LHCN-M2 (cell line): ENCODE results near the gene VCX3A. TPM values are rescaled to one million over a fixed set of nuclear protein-coding genes. Genes with fewer than 3 reads are reported as not detected.
"Not testable (repeated sequence)": the region's sequence is repeated elsewhere in the genome, so short reads cannot be mapped to it uniquely, and the experiment has no call there.

ENCODE experiments used
- DNase-seq: peaks from one replicate; pipeline ENCODE4 v3.0.0-alpha.2; 2012; ENCODE audit warnings: low read depth
- polyA plus RNA-seq: library from polyadenylated mRNA; unstranded; fragments of >200 nt; gene quantifications from one replicate; pipeline ENCODE4 v1.2.1, GENCODE V29; 2012; ENCODE audit warnings: missing spikeins
- total RNA-seq: library from RNA; depleted of rRNA; stranded (reverse); fragments of >200 nt; gene quantifications from 2 replicates; pipeline ENCODE4 v1.2.3, GENCODE V29; 2014; rRNA removed

Gene VCX3A
- total RNA-seq, result not detected in 2 replicates
- polyA plus RNA-seq, result not detected

GRCh38 chrX:6535018-6535417 lies at the start of gene VCX3A:
TSS of gene VCX3A (minus strand) at chrX:6535118. CDS start at chrX:6534497, 621 bp downstream.
- not testable (repeated sequence) for DNase-seq

- DNase-seq, result no peak
Observed at GRCh38 chrX:6574762-6575161, 39.8 kb upstream of the VCX3A start.

GRCh38 chrX:6568031-6568430 lies 33.1 kb upstream of the VCX3A start:
- no peak for DNase-seq

GRCh38 chrX:6558979-6559378 lies 24.1 kb upstream of the VCX3A start:
- no peak for DNase-seq

GRCh38 chrX:6557690-6558089 lies 22.8 kb upstream of the VCX3A start:
- DNase-seq, result no peak

- no peak for DNase-seq
Observed at GRCh38 chrX:6550999-6551398, 16.1 kb upstream of the VCX3A start.

- DNase-seq, result no peak
Observed at GRCh38 chrX:6545712-6546111, 10.8 kb upstream of the VCX3A start.

- DNase-seq, result no peak
Observed at GRCh38 chrX:6526564-6527136, 8.3 kb downstream of the VCX3A start.

- no peak for DNase-seq
Observed at GRCh38 chrX:6517376-6517775, 17.5 kb downstream of the VCX3A start.

GRCh38 chrX:6506444-6506843 lies 28.5 kb downstream of the VCX3A start:
- DNase-seq, result no peak

GRCh38 chrX:6505960-6506359 lies 29.0 kb downstream of the VCX3A start:
- DNase-seq, result no peak

- no peak for DNase-seq
Observed at GRCh38 chrX:6500719-6501118, 34.2 kb downstream of the VCX3A start.

- DNase-seq, result no peak
Observed at GRCh38 chrX:6498324-6498723, 36.6 kb downstream of the VCX3A start.
